Heart right ventricle (tissue), 16 donors: ENCODE measurements around the gene ZNF281. TPM values are rescaled to one million over a fixed set of nuclear protein-coding genes. Genes with fewer than 3 reads are reported as not detected.

ENCODE experiments used
- ATAC-seq, 8 donors: fragments of 200-7000 bp; cut with Tn5 transposase; one replicate each; pipeline ENCODE4 v1.9.1; 2020; ENCODE audit warnings: mild to moderate bottlenecking in 8 of 8, moderate library complexity in 8 of 8, moderate number of reproducible peaks in 1 of 8
- DNase-seq, 2 donors: peaks; one replicate each; pipeline ENCODE4 v3.0.0-alpha.2; 2020
- H3K27ac ChIP-seq, 10 donors: fragments of 200-600 bp; sonication (generic) in 2 of 10; one replicate each; pipeline versions ENCODE4 v1.5.0 to v1.8.0; 2020 to 2022; ENCODE audit warnings: mild to moderate bottlenecking in 3 of 10
- H3K27me3 ChIP-seq, 7 donors: fragments of 200-600 bp; one replicate each; pipeline ENCODE4 v1.8.0; 2021 to 2022; ENCODE audit warnings: mild to moderate bottlenecking in 2 of 7
- H3K36me3 ChIP-seq, 9 donors: fragments of 200-600 bp; sonication (generic) in 1 of 9; one replicate each; pipeline versions ENCODE4 v1.5.0 to v1.8.0; 2020 to 2022; ENCODE audit warnings: mild to moderate bottlenecking in 2 of 9
- H3K4me1 ChIP-seq, 9 donors: fragments of 200-600 bp; sonication (generic) in 1 of 9; one replicate each; pipeline versions ENCODE4 v1.5.0 to v1.8.0; 2020 to 2022; ENCODE audit warnings: mild to moderate bottlenecking in 4 of 9
- H3K4me3 ChIP-seq, 10 donors: fragments of 200-600 bp; sonication (generic) in 2 of 10; one replicate each; pipeline versions ENCODE4 v1.5.0 to v1.8.0; 2020 to 2022; ENCODE audit warnings: mild to moderate bottlenecking in 7 of 10, moderate library complexity in 2 of 10
- H3K9me3 ChIP-seq, 11 donors: fragments of 200-600 bp in 10 of 11; sonication (generic) in 2 of 11; one replicate each; pipeline versions ENCODE4 v1.5.0 to v1.8.0; 2013 to 2022; ENCODE audit warnings: mild to moderate bottlenecking in 2 of 11, control low read depth in 1 of 11, moderate library complexity in 1 of 11
- WGBS, 2 donors: extraction: QIAGEN DNeasy Blood & Tissue Kit; methylation state at CpG; one replicate each; pipeline ENCODE4 v1.1.7; 2013; ENCODE audit warnings: inconsistent platforms in 1 of 2; 5-methylcytosine and 5-hydroxymethylcytosine counted together
- intact Hi-C, 10 donors: fragments of 100-400 bp; cut with DNase I; formaldehyde crosslinking; loops; one replicate each; pipeline versions ENCODE4 v1.11.1 to v1.14.2; 2022
- polyA plus RNA-seq, 2 donors: library from polyadenylated mRNA; stranded (reverse); fragments of 200-250 nt; gene quantifications; one replicate each; pipeline ENCODE4 v1.2.3, GENCODE V29; 2013
- total RNA-seq, 10 donors: library from RNA; stranded (reverse); fragmentation: NEBNext Ultra II Directional in 3 of 10; extraction: Animal tissue kit (Norgen Biotek cat#: 25700) in 3 of 10; gene quantifications; one replicate each; pipeline versions ENCODE4 v1.2.1 to v1.2.4, GENCODE V29; 2021 to 2023
- TF ChIP-seq, protein P1 (sequence below), 9 donors: fragments of 200-600 bp; sonication (generic) in 2 of 9; IDR thresholded peaks; one replicate each; pipeline versions ENCODE4 v1.5.0 to v1.8.0; 2021 to 2022; ENCODE audit warnings: antibody characterized with exemption in 9 of 9, mild to moderate bottlenecking in 5 of 9, moderate library complexity in 1 of 9
- donor health status: Arrhythmogenic right ventricular cardiomyopathy.
- donor health status: ischemic (EF 13 %, LVEDD 7.1; RV severe dilation, severe dysfunction).
- donor health status: healthy with polysubstance abuse.
- donor health status: DM: no; HTN: yes; CAD: no.
- donor health status: DM: no; HTN: no; CAD: no.
- donor health status: ischemic (EF 25% LVEDD 6.9; RV normal size, moderate dysfunction).
- donor health status: ischemic (EF 25% LVEDD 5.7; RV mildly dilated, moderate dysfunction).
- donor health status: healthy.
- donor health status: DM: yes; HTN: yes; CAD: no.
- donor health status: Ischemic cardiomyopathy.
- donor health status: ischemic (EF 35%, LVEDD 5.7; RV mildly dilated, moderate dysfunction).
- donor health status: nonischemic (EF 11% LVEDD 7.7; RV severe dilation, severe dysfunction).
- donor health status: DM: yes; HTN: yes; CAD: no.
- donor health status: PGD.
- donor health status: ischemic (EF 29% LVEDD 5.4; RV normal size, mild dysfunction).
- donor health status: nonischemic (EF 23%, LVEDD 6.1; RV moderate dilation, normal function).

Gene ZNF281
- total and polyA plus RNA-seq, 12 donors, result 2.8 to 11.7 (median 8.8) TPM

DNA sequence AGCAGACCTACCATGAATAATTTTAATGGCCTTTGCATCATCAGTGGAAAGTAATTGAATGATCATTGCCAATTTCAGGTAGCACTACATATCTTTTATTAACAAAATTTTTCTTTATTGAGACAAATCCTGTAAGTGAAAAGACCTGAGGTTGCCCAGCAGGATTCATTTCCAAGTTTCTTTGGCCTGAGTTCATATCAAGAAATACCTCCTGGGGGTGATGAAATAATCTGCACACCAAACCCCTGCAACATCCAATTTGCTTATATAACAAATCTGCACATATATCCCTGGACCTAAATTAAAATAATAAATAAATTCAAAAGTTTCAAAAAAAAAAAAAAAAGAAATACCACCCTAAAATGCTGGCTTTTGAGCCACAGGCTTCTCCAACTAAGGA lies 27.3 kb upstream of the ZNF281 start:
- Histone ChIP-seq H3K27me3 (no peaks in the 10 kb centered on the region), H3K27ac (no peak overlapping the region), H3K9me3 (peaks cover 0 to 3% (median 0%) of the 10 kb centered on the region in 11 donors), H3K4me1 (no peaks in the 10 kb centered on the region), H3K4me3 (no peak overlapping the region), H3K36me3 (no peaks in the 10 kb centered on the region)
- no peak for ATAC-seq
- intact Hi-C loops, result no loop called here
- TF ChIP-seq, protein P1, sequence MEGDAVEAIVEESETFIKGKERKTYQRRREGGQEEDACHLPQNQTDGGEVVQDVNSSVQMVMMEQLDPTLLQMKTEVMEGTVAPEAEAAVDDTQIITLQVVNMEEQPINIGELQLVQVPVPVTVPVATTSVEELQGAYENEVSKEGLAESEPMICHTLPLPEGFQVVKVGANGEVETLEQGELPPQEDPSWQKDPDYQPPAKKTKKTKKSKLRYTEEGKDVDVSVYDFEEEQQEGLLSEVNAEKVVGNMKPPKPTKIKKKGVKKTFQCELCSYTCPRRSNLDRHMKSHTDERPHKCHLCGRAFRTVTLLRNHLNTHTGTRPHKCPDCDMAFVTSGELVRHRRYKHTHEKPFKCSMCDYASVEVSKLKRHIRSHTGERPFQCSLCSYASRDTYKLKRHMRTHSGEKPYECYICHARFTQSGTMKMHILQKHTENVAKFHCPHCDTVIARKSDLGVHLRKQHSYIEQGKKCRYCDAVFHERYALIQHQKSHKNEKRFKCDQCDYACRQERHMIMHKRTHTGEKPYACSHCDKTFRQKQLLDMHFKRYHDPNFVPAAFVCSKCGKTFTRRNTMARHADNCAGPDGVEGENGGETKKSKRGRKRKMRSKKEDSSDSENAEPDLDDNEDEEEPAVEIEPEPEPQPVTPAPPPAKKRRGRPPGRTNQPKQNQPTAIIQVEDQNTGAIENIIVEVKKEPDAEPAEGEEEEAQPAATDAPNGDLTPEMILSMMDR (IDR thresholded peaks at IDR 0.05), result no peak
- no peak for DNase-seq

DNA sequence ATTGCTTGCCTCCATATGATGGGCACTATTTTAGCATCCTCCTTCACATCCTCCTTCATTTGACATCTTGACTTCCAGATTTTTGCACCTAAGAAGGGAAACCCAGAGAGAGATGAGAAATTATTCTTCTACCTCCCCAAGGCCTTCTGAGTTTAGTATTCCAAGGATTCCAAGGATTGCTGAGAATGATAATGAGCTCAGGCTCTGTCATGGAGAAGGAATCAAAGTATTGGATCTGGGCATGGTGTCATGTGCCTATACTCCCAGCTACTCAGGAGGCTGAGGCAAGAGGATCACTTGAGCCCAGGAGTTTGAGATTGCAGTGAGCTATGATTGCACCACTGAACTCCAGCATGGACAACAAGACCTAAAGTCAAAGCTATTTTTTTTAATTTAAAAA lies 26.6 kb upstream of the ZNF281 start:
- no peak overlapping the region for H3K27ac ChIP-seq
- intact Hi-C loops, result no loop called here
- H3K4me3 ChIP-seq, result no peak overlapping the region
- H3K4me1 ChIP-seq, result no peaks in the 10 kb centered on the region
- peaks cover 0 to 3% (median 0%) of the 10 kb centered on the region in 11 donors for H3K9me3 ChIP-seq
- TF ChIP-seq, protein P1 (IDR thresholded peaks at IDR 0.05), result no peak
- H3K27me3 ChIP-seq, result no peaks in the 10 kb centered on the region
- no peaks in the 10 kb centered on the region for H3K36me3 ChIP-seq
- ATAC-seq (no peak), DNase-seq (no peak)

DNA sequence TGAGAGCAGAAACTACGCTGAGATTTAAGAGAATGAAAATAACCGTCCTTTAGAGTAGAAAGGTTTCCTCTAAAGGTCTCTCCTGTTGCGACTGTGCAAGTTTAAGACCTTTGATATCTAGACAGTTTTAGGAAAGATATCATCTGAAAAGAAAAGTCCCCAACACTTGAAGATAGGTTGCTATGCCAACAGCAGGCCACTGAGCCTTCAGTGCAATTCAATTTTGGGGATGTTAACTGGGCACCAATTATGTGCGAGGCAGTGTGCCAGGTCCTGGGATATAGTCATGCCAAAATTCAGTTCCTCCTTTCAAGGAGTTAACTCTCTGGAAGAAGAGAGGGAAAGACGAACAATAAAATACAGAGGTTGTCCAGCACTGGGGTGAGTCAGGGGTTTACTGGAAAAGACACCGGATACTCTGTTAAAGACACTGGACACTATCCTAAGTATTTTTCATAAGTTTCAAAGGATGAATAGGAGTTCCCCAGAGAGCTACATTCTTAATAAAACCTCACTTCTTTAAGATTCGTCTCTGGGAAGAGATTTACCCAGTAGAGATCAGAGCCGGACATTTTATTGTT lies 25.5 kb upstream of the ZNF281 start:
- intact Hi-C loops, result no loop called here
- no peak for ATAC-seq

DNA sequence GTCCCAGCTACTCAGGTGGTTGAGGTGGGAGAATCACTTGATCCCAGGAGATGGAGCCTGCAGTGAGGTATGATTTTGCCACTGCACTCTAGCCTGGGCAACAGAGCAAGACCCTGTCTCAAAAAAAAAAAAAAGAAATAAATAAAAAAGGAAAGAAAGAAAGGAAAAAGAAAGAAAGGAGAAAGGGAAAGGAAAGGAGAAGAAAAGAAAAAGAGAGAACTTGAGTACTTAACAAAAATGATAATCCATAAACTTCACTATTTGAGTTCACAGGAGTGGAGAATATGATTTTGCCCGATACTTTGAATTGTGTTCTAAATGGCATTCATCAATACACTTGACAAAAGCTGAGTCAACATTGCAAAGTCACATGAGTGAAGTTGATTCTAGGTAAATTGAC lies 23.8 kb upstream of the ZNF281 start:
- peaks cover 0 to 7% (median 0%) of the 10 kb centered on the region in 9 donors for H3K4me1 ChIP-seq
- no peak overlapping the region for H3K4me3 ChIP-seq
- H3K27me3 ChIP-seq, result no peaks in the 10 kb centered on the region
- H3K27ac ChIP-seq, result no peak overlapping the region
- no peaks in the 10 kb centered on the region for H3K36me3 ChIP-seq
- TF ChIP-seq, protein P1 (IDR thresholded peaks at IDR 0.05), result no peak
- H3K9me3 ChIP-seq, result no peaks in the 10 kb centered on the region
- ATAC-seq (no peak), DNase-seq (no peak)
- 94 to 96% methylated on average over 1 of the region's 1 CpG for WGBS, 2 donors
- intact Hi-C loops, result no loop called here

More for the DNA sequence above, 25.5 kb upstream of the ZNF281 start:
- Histone ChIP-seq H3K27ac (no peak overlapping the region), H3K36me3 (no peaks in the 10 kb centered on the region), H3K9me3 (no peaks in the 10 kb centered on the region), H3K27me3 (no peaks in the 10 kb centered on the region), H3K4me1 (no peaks in the 10 kb centered on the region), H3K4me3 (no peak overlapping the region)
- DNase-seq, result no peak
- WGBS, 2 donors, result 84% methylated on average over 8 of the region's 8 CpGs
- TF ChIP-seq, protein P1 (IDR thresholded peaks at IDR 0.05), result no peak
